HUES48 (cell line): Measurements from ENCODE around the gene ZC3H6.
A peak's percentile ranks its signal among the peaks of the same experiment; 100 is the strongest.

ENCODE experiments used
- H3K27ac ChIP-seq: one replicate; pipeline ENCODE4 v1.7.0; 2013; ENCODE audit warnings: low read depth, low read length, inconsistent platforms
- H3K27me3 ChIP-seq: 2 replicates; pipeline ENCODE4 v1.6.1; 2013; ENCODE audit warnings: mild to moderate bottlenecking, low read length; ENCODE audit not compliant: control insufficient read depth, insufficient read depth
- H3K36me3 ChIP-seq: 2 replicates; pipeline ENCODE4 v1.6.1; 2013; ENCODE audit warnings: low read length; ENCODE audit not compliant: control insufficient read depth, insufficient read depth
- H3K4me1 ChIP-seq: 2 replicates; pipeline ENCODE4 v1.6.1; 2013; ENCODE audit warnings: mild to moderate bottlenecking, low read length; ENCODE audit not compliant: control insufficient read depth, insufficient read depth
- H3K4me3 ChIP-seq: 2 replicates; pipeline ENCODE4 v1.5.1; 2013; ENCODE audit warnings: mild to moderate bottlenecking, low read depth, low read length
- H3K9ac ChIP-seq: 2 replicates; pipeline ENCODE4 v1.6.1; 2013; ENCODE audit warnings: mild to moderate bottlenecking, low read depth, low read length, moderate library complexity
- H3K9me3 ChIP-seq: 2 replicates; pipeline ENCODE4 v1.6.1; 2013; ENCODE audit warnings: low read length; ENCODE audit not compliant: control insufficient read depth, insufficient read depth

The ZC3H6 gene

DNA sequence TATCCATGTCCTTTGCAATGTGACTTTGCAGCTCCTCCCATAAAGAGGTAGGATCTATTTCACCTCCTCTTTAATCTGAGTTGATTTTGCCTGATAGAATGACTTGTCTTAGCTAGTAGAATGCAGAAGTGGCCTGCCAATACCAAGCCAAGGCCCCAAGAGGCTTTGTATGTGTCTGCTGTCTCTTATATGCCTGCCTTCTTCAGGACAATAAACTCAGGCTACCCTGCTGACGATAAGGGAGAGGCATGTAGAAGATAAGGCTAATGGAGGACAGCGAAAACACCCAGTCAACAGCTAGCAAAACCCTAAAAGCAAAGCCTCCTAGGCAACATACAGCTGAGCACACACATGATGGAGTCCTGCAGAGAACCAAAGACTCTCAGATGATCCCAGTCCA is 18.7 kb upstream of the ZC3H6 start:
- no peaks in the 10 kb centered on the region for H3K9me3 ChIP-seq
- H3K9ac ChIP-seq: no peak overlapping the region
- H3K4me1 ChIP-seq: peaks cover 14% of the 10 kb centered on the region
- no peaks in the 10 kb centered on the region for H3K36me3 ChIP-seq
- H3K27ac ChIP-seq: no peak overlapping the region
- H3K27me3 ChIP-seq: no peaks in the 10 kb centered on the region
- H3K4me3 ChIP-seq: no peak overlapping the region

DNA sequence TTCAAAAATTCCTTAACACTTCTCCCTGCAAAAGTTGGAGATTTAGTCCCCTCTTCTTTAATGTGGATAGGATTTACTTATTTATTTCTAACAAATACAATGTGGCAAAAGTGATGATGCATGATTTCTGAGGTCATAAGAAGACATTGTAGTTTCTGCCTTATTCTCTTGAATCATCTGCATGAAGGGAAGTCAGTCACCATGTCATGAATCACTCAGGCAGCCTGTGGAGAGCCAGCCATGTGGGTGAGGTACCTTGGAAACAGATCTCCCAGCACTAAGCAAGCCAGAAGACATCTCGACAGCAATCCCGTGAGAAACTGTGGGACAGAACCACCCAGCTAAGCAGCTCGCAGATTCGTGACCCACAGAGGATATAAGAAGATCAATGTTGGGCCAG is 17.8 kb upstream of the ZC3H6 start:
- no peaks in the 10 kb centered on the region for H3K27me3 ChIP-seq
- no peak overlapping the region for H3K4me3 ChIP-seq
- H3K4me1 ChIP-seq: peaks cover 14% of the 10 kb centered on the region
- H3K9ac ChIP-seq: no peak overlapping the region
- no peaks in the 10 kb centered on the region for H3K9me3 ChIP-seq
- H3K27ac ChIP-seq: no peak overlapping the region
- H3K36me3 ChIP-seq: no peaks in the 10 kb centered on the region

DNA sequence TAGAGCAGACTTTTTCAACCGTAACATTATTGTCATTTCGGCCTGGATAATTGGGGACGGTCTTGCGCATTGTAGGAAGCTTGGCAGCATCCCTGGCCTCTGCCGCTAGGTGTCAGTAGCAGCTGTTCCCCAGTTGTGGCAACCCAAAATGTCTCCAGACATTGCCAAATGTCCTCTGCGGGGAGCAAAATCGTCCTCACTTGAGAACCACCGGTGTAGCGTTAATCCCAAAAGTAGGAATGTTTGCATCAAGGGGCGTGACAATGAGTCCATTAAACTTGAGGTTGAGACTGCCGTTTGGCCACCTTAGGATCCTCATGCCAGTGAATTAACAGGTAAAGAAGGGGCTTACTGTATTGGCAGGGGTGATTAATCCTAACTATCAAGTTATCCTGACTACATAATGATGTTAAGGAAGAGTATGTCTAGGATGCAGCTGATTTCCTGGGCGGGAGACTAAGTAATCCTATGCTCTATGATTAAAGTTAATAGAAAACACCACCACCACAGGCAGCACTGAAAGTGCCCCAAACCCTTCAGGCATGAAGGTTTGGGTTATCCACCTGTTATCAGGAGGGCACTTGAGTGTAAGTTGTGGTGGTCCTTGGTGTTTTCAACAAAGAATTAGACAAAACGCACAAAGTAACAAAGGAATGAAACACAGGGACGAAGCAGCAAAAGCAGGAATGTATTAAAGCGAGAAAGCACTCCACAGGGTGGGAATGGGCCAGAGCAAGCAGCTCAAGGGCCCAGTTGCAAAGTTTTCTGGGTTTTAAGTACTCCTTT is 15.7 kb upstream of the ZC3H6 start:
- no peak overlapping the region for H3K27ac ChIP-seq
- H3K36me3 ChIP-seq: no peaks in the 10 kb centered on the region
- no peaks in the 10 kb centered on the region for H3K27me3 ChIP-seq
- H3K9ac ChIP-seq: no peak overlapping the region
- H3K4me1 ChIP-seq: peaks cover 8% of the 10 kb centered on the region
- H3K4me3 ChIP-seq: no peak overlapping the region; the same call in 1 of the 2 replicates
- no peaks in the 10 kb centered on the region for H3K9me3 ChIP-seq

DNA sequence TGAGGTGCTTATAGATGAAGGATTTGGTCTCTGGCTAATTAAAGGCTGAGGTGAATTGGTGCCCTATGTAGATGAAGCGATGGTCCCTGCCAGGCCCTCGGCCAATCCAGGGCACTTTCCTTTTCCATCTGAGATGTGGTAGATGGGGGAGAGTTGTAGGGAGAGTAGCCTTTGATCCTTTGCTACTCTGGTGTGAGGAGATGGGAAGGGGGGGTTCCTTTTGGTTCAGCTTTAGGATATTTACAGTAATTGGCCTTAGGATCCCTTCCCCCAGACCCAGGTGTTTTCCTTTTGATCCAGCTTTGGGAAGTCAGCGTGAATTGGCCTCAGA is 15.1 kb upstream of the ZC3H6 start:
- Histone ChIP-seq H3K4me3 (no peak overlapping the region), H3K4me1 (peaks cover 8% of the 10 kb centered on the region), H3K9me3 (no peaks in the 10 kb centered on the region), H3K27ac (no peak overlapping the region), H3K27me3 (no peaks in the 10 kb centered on the region), H3K36me3 (no peaks in the 10 kb centered on the region), H3K9ac (no peak overlapping the region)

DNA sequence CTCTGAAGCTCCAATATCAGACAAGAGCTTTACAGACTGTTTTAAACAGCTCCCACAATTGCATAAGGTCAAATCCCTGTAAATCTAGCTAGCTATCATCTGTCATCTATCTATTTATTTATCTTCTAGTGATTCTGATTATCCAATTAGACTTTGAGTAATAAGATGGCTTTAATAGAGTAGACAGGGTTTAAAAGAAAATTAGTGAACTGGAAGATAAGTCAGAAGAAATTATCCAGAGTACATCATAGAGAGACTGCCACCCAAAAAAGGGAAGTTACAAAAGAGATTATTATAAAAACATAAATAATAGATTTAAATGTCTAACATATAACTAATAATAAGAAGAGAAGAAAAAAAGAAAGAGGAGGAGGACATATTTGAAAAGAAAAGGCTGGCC is 12.5 kb upstream of the ZC3H6 start:
- Histone ChIP-seq H3K4me1 (peaks cover 8% of the 10 kb centered on the region), H3K27me3 (no peaks in the 10 kb centered on the region), H3K9me3 (no peaks in the 10 kb centered on the region)

DNA sequence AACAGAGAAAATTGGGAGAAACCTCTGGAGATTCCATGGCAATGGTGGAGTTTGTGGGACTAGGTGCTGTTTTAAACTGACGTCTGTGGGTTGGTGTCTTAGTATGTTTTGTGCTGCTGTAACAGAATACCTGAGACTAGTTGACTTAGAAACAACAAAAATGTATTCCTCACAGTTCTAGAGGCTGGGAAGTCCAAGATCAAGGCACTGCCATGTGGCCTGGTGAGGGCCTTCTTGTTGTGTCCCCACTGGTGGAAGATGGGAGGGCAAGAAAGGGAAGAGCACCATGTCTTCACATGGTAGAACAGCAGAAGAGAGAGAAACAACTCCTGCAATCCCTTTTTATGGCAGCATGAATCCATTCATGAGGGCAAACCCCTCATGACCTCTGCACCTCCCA is 6.8 kb upstream of the ZC3H6 start:
- Histone ChIP-seq H3K36me3 (no peaks in the 10 kb centered on the region), H3K4me1 (peaks cover 4% of the 10 kb centered on the region; the same call in 1 of the 2 replicates), H3K9me3 (no peaks in the 10 kb centered on the region; the same call in 1 of the 2 replicates), H3K9ac (no peak overlapping the region), H3K4me3 (no peak overlapping the region), H3K27me3 (no peaks in the 10 kb centered on the region), H3K27ac (no peak overlapping the region)

More for the DNA sequence above, 12.5 kb upstream of the ZC3H6 start:
- Histone ChIP-seq H3K36me3 (no peaks in the 10 kb centered on the region), H3K9ac (no peak overlapping the region), H3K27ac (no peak overlapping the region), H3K4me3 (no peak overlapping the region)

DNA sequence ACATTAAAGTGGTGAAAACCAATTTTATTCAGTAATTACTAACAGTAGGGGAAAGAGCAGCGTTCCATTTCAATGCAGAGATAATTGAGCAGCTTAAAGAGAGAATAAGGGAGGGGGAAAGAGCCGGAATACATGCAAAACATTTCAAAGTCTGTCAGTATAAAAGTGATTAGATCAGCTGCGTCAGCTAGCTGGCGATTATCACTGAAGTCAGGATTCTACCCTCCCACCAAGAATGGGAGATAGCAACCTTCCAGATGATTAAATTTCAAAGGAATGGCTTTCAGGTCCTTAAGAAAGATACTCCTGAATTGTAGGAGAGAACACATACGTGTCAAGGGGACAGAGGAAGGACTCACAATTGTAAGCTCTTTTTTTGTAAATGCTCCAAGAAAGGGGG is 2.7 kb upstream of the ZC3H6 start:
- no peak overlapping the region for H3K4me3 ChIP-seq
- H3K9me3 ChIP-seq: no peaks in the 10 kb centered on the region; the same call in 1 of the 2 replicates
- no peaks in the 10 kb centered on the region for H3K27me3 ChIP-seq
- H3K27ac ChIP-seq: no peak overlapping the region
- H3K9ac ChIP-seq: no peak overlapping the region
- no peaks in the 10 kb centered on the region for H3K36me3 ChIP-seq
- peaks cover 15% of the 10 kb centered on the region; the same call in 1 of the 2 replicates for H3K4me1 ChIP-seq

DNA sequence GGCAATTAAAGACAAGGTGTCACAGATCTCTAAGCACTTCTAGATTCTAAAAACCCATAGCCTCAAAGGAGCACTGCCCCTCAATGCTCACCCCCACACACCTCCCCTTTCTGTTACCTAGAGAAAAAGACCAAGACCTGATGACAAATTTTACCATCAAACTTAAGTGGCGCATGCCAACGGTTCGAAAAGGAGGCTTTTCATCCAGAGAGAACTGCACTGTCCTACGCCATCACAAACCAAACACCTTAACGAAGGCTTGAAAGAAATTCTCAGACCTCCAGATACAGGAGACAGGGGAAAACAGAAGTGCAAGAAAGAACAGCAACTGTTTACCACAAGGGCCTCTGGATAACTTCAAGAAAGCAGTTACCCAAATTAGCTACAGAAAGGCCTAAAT is 2.0 kb upstream of the ZC3H6 start:
- Histone ChIP-seq H3K4me3 (no peak overlapping the region), H3K36me3 (no peaks in the 10 kb centered on the region), H3K9me3 (no peaks in the 10 kb centered on the region; the same call in 1 of the 2 replicates), H3K4me1 (peaks cover 15% of the 10 kb centered on the region; the same call in 1 of the 2 replicates), H3K27me3 (no peaks in the 10 kb centered on the region), H3K9ac (no peak overlapping the region), H3K27ac (no peak overlapping the region)

DNA sequence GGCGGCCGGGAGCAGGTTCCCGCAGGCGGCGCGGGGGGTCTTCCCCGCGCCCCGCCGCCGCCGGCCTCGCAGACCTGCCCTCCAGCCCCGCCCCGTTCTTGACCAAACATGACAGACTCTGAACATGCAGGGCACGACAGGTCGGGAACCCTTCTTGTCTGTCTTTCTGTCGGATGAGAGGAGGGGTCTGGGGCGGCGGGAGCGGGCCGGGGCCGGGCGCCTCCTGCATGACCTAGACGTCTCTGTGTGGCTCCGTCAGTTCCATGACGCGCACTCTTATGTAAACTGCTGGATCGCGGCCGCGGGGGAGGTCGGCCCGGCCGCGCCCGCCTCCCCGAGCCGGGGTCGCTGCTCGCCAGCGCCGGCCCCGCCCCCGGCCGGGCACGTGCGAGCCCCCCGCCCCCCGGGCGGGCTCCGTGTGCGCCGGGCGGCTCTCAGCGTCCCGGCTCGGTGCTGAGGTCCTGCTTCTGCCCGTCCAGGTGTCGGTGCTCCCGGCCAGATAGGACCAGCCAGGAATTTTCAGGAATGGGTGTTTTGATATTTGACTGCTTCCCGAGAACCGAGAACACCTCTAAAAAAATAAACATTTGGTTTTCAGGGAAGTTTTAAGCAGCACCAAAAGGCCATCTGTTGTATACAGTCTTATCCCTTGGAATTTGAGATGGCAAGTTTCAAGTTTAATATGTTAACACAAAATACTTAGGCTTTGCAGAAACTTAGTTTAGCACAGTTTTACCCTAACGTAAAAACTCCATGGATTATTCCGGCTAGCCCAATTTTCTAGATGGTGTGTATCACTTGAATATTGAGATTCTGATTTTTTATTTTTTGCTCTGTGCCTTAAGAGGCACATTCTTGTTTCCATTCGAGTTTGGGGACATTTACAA is 733 bp downstream of the ZC3H6 start:
- Histone ChIP-seq H3K9me3 (no peaks in the 10 kb centered on the region), H3K4me3 (peak overlapping the region; percentile 94), H3K4me1 (peaks cover 15% of the 10 kb centered on the region; the same call in 1 of the 2 replicates), H3K27me3 (no peaks in the 10 kb centered on the region), H3K27ac (peak overlapping the region; percentile 99), H3K36me3 (no peaks in the 10 kb centered on the region), H3K9ac (peak overlapping the region; percentile 99)

DNA sequence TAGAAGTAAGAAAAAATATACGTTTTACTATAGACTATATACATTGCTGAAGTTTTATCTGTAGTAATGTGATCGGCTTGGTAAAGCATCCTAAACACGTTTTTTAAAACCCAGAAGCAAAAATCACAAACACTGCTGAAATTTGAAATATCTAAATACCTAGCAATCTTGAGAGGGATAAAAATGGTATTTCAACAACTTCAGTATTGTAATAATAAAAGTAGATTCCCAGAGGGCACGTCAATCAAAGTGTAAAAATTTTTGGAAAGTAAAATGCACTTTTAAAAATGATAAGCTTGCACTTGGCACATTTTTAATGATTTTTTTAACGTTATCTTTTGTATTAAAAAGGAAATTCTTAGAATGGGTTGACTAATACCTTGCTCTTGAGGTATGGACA is 1.6 kb downstream of the ZC3H6 start:
- peak overlapping the region; percentile 94 for H3K4me3 ChIP-seq
- H3K27ac ChIP-seq: peak overlapping the region; percentile 99
- H3K4me1 ChIP-seq: peaks cover 15% of the 10 kb centered on the region; the same call in 1 of the 2 replicates
- H3K9ac ChIP-seq: no peak overlapping the region
- H3K36me3 ChIP-seq: no peaks in the 10 kb centered on the region
- no peaks in the 10 kb centered on the region for H3K27me3 ChIP-seq
- no peaks in the 10 kb centered on the region for H3K9me3 ChIP-seq
